ENCODE measurements around the gene NFE2.
A peak's percentile ranks its signal among the peaks of the same experiment; 100 is the strongest.
"Not testable (repeated sequence)": the region's sequence is repeated elsewhere in the genome, so short reads cannot be mapped to it uniquely, and the experiment has no call there.

NFE2 gene

GRCh38 chr12:54286042-54287030 is 14.5 kb downstream of the NFE2 start:
- H3K27me3 ChIP-seq (replicated peaks; ENCODE audit: control insufficient read depth, insufficient read depth, low read length): no peaks in the 10 kb centered on the region
- no peak overlapping the region for H3K4me3 ChIP-seq (replicated peaks; ENCODE audit: low read depth, low read length)
- peaks cover 26% of the 10 kb centered on the region for H3K36me3 ChIP-seq (ENCODE audit: control insufficient read depth, insufficient read depth, low read length)
- no peak for TF ChIP-seq CTCF (IDR thresholded peaks at IDR 0.05; ENCODE audit: insufficient read depth, low read length, poor library complexity, severe bottlenecking)
- DNase-seq (ENCODE audit: extremely low read depth, insufficient read length): no peak

GRCh38 chr12:54285150-54286041 is 15.4 kb downstream of the NFE2 start:
- no peak for DNase-seq (ENCODE audit: extremely low read depth, insufficient read length)
- no peak overlapping the region for H3K4me3 ChIP-seq (replicated peaks; ENCODE audit: low read depth, low read length)
- H3K27me3 ChIP-seq (replicated peaks; ENCODE audit: control insufficient read depth, insufficient read depth, low read length): no peaks in the 10 kb centered on the region
- no peak for TF ChIP-seq CTCF (IDR thresholded peaks at IDR 0.05; ENCODE audit: insufficient read depth, low read length, poor library complexity, severe bottlenecking)
- peaks cover 26% of the 10 kb centered on the region for H3K36me3 ChIP-seq (ENCODE audit: control insufficient read depth, insufficient read depth, low read length)

GRCh38 chr12:54284070-54284780 is 16.6 kb downstream of the NFE2 start:
- H3K4me3 ChIP-seq (replicated peaks; ENCODE audit: low read depth, low read length): peak overlapping the region; percentile 91

GRCh38 chr12:54282949-54283593 is 17.7 kb downstream of the NFE2 start:
- TF ChIP-seq CTCF (IDR thresholded peaks at IDR 0.05; ENCODE audit: insufficient read depth, low read length, poor library complexity, severe bottlenecking): no peak
- Histone ChIP-seq H3K27me3 (replicated peaks; ENCODE audit: control insufficient read depth, insufficient read depth, low read length) (no peaks in the 10 kb centered on the region), H3K36me3 (ENCODE audit: control insufficient read depth, insufficient read depth, low read length) (peaks cover 26% of the 10 kb centered on the region), H3K4me3 (replicated peaks; ENCODE audit: low read depth, low read length) (peak overlapping the region; percentile 91)
- no peak for DNase-seq (ENCODE audit: extremely low read depth, insufficient read length)

More at GRCh38 chr12:54284070-54284780, 16.6 kb downstream of the NFE2 start:
- not testable (repeated sequence) for DNase-seq (ENCODE audit: extremely low read depth, insufficient read length); H3K27me3 ChIP-seq (replicated peaks; ENCODE audit: control insufficient read depth, insufficient read depth, low read length)
- peaks cover 26% of the 10 kb centered on the region for H3K36me3 ChIP-seq (ENCODE audit: control insufficient read depth, insufficient read depth, low read length)

GRCh38 chr12:54281694-54282093 is 19.1 kb downstream of the NFE2 start:
- DNase-seq (ENCODE audit: extremely low read depth, insufficient read length); H3K27me3 ChIP-seq (replicated peaks; ENCODE audit: control insufficient read depth, insufficient read depth, low read length): not testable (repeated sequence)
- peaks cover 18% of the 10 kb centered on the region for H3K36me3 ChIP-seq (ENCODE audit: control insufficient read depth, insufficient read depth, low read length)
- H3K4me3 ChIP-seq (replicated peaks; ENCODE audit: low read depth, low read length): peak overlapping the region; percentile 91

GRCh38 chr12:54281261-54281638 is 19.6 kb downstream of the NFE2 start:
- not testable (repeated sequence) for H3K27me3 ChIP-seq (replicated peaks; ENCODE audit: control insufficient read depth, insufficient read depth, low read length); DNase-seq (ENCODE audit: extremely low read depth, insufficient read length)

More at GRCh38 chr12:54281261-54281638, 19.6 kb downstream of the NFE2 start:
- peaks cover 18% of the 10 kb centered on the region for H3K36me3 ChIP-seq (ENCODE audit: control insufficient read depth, insufficient read depth, low read length)
- peak overlapping the region; percentile 91 for H3K4me3 ChIP-seq (replicated peaks; ENCODE audit: low read depth, low read length)

All from GM06990 (cell line).